B cell (primary cell): ENCODE measurements around the gene CDA.

Source experiments
- CTCF ChIP-seq: fragments of 200-600 bp; IDR thresholded peaks from one replicate; pipeline ENCODE4 v1.8.0; 2022; ENCODE audit warnings: antibody characterized with exemption, mild to moderate bottlenecking
- EZH2 ChIP-seq: IDR thresholded peaks from 2 replicates; pipeline ENCODE4 v1.6.1; 2012; ENCODE audit warnings: borderline replicate concordance, low read depth, mild to moderate bottlenecking, moderate library complexity, low read length; ENCODE audit not compliant: insufficient read depth, poor library complexity, severe bottlenecking

- TF ChIP-seq CTCF (no peak), EZH2 (no peak)
These were observed 10.0 kb upstream of the CDA start for GRCh38 chr1:20578721-20579395.
